Measurements from ENCODE around the gene MR1.

The MR1 gene

DNA sequence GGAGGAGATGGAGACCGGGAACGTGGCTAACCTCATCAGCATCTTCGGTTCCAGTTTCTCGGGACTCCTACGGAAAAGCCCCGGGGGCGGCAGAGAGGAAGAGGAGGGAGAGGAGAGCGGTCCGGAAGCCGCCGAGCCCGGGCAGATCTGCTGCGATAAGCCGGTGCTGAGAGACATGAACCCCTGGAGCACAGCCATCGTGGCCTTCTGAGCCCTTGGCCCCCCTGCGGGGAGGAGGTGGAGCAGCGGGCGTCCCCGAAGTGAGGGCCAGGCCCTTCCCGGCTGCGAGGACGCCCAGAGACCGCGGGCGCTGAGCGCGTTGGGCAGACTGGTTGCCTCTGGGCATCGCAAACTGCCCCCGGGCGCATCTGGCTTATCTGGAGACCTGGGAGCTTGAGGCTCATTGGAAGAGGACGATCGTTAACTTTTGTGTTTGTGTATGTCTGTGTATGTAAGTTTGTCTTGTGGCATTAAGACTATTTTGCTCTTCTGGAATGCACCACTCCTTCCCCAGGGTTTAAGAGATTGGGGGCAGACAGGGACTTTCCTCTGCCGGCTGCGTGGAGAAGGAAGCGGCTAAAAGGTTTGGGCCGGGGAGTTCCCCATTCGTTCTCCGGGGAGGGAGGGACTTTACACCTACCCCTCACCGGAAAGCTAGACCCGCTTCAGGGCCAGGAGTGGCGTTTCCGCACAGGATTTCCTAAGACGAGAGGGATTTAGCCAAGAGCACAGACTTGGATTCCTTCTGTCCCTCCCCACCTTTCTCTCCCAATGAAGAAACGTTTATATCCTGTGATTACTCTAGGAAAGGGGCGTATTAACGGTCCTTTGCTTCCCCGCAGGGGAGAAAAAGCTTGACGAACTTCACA is 56.1 kb downstream of the MR1 start:
- TF ChIP-seq, protein P1, sequence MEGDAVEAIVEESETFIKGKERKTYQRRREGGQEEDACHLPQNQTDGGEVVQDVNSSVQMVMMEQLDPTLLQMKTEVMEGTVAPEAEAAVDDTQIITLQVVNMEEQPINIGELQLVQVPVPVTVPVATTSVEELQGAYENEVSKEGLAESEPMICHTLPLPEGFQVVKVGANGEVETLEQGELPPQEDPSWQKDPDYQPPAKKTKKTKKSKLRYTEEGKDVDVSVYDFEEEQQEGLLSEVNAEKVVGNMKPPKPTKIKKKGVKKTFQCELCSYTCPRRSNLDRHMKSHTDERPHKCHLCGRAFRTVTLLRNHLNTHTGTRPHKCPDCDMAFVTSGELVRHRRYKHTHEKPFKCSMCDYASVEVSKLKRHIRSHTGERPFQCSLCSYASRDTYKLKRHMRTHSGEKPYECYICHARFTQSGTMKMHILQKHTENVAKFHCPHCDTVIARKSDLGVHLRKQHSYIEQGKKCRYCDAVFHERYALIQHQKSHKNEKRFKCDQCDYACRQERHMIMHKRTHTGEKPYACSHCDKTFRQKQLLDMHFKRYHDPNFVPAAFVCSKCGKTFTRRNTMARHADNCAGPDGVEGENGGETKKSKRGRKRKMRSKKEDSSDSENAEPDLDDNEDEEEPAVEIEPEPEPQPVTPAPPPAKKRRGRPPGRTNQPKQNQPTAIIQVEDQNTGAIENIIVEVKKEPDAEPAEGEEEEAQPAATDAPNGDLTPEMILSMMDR (IDR thresholded peaks at IDR 0.05; ENCODE audit: extremely low read depth, insufficient read depth, missing control alignments): no peak
- peak; percentile 58 for DNase-seq (ENCODE audit: low spot score)
- in situ Hi-C loops (cut with MboI; ENCODE audit: low pct_unique_long_range_greater_than_20kb, low sequenced_read_pairs, unreplicated experiment): no loop called here

GRCh38 chr1:181090641-181091126 is 56.9 kb downstream of the MR1 start:
- in situ Hi-C loops (cut with MboI; ENCODE audit: low pct_unique_long_range_greater_than_20kb, low sequenced_read_pairs, unreplicated experiment): no loop called here
- TF ChIP-seq, protein P1 (IDR thresholded peaks at IDR 0.05; ENCODE audit: extremely low read depth, insufficient read depth, missing control alignments): no peak
- DNase-seq (ENCODE audit: low spot score): no peak

GRCh38 chr1:181091309-181092040 is 57.7 kb downstream of the MR1 start:
- DNase-seq (ENCODE audit: low spot score): no peak
- TF ChIP-seq, protein P1 (IDR thresholded peaks at IDR 0.05; ENCODE audit: extremely low read depth, insufficient read depth, missing control alignments): no peak
- in situ Hi-C loops (cut with MboI; ENCODE audit: low pct_unique_long_range_greater_than_20kb, low sequenced_read_pairs, unreplicated experiment): no loop called here

GRCh38 chr1:181092056-181092455 is 58.3 kb downstream of the MR1 start:
- in situ Hi-C loops (cut with MboI; ENCODE audit: low pct_unique_long_range_greater_than_20kb, low sequenced_read_pairs, unreplicated experiment): no loop called here
- no peak for DNase-seq (ENCODE audit: low spot score)

DNA sequence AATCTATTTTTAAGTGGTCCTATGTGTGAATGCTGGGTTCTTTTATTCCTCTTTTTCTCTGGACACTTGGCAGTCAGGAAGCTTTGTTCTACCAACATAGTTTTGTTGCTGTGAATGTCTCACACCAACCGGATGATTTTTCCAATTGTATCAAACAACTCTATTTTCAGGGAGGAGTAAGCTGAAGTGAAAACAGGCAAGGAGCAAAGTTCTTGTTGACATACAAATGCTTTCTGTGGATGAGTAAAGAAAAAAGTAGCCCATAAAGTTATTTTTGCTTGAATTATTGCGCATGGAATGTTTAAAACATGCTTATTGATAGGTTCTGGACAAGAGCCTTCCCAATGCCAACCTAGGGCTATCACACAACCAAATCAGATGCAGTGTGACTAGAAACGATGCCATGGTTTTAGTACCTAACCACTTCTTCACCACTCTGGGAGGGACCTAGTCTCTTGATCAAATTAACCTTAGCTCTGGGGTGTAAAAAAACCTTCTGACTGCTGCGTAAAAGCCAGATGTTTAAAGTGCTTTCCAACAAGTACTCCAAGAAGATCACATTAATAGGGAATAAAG is 59.2 kb downstream of the MR1 start:
- in situ Hi-C loops (cut with MboI; ENCODE audit: low pct_unique_long_range_greater_than_20kb, low sequenced_read_pairs, unreplicated experiment): no loop called here
- TF ChIP-seq, protein P1 (IDR thresholded peaks at IDR 0.05; ENCODE audit: extremely low read depth, insufficient read depth, missing control alignments): no peak
- DNase-seq (ENCODE audit: low spot score): no peak

More at GRCh38 chr1:181092056-181092455, 58.3 kb downstream of the MR1 start:
- TF ChIP-seq, protein P1 (IDR thresholded peaks at IDR 0.05; ENCODE audit: extremely low read depth, insufficient read depth, missing control alignments): no peak

- in situ Hi-C loops (cut with MboI; ENCODE audit: low pct_unique_long_range_greater_than_20kb, low sequenced_read_pairs, unreplicated experiment): no loop called here
- TF ChIP-seq, protein P1 (IDR thresholded peaks at IDR 0.05; ENCODE audit: extremely low read depth, insufficient read depth, missing control alignments): no peak
- DNase-seq (ENCODE audit: low spot score): no peak
Measured at GRCh38 chr1:181094416-181095212, 60.8 kb downstream of the MR1 start.

Data from GM13977 (cell line).